ENCODE measurements around the gene MAGEA3.
"Not testable (repeated sequence)": the region's sequence is repeated elsewhere in the genome, so short reads cannot be mapped to it uniquely, and the experiment has no call there.

Gene MAGEA3

GRCh38 chrX:152736528-152736927, 37.9 kb downstream of the MAGEA3 start:
- DNase-seq (ENCODE audit: low read depth): not testable (repeated sequence)

GRCh38 chrX:152738560-152738959, 40.0 kb downstream of the MAGEA3 start:
- DNase-seq (ENCODE audit: low read depth): no peak

Data from EH (cell line).